Uterus (tissue), 4 donors: ENCODE data around the gene GALNT18. TPM values are rescaled to one million over a fixed set of nuclear protein-coding genes. Genes with fewer than 3 reads are reported as not detected.

Source experiments
- DNase-seq, 2 donors: peaks; one replicate each; pipeline ENCODE4 v3.0.0-alpha.2; 2019 to 2020
- H3K27ac ChIP-seq, 2 donors: fragments of 200-600 bp; sonication (generic); 1 replicate in 1 of 2; 2 replicates in 1 of 2; pipeline ENCODE4 v1.5.1; 2016 to 2018
- H3K27me3 ChIP-seq, 2 donors: fragments of 200-600 bp; sonication (generic); one replicate each; pipeline ENCODE4 v1.5.1; 2018 to 2019; ENCODE audit warnings: control low read depth in 1 of 2
- H3K36me3 ChIP-seq, 2 donors: fragments of 200-600 bp; sonication (generic); one replicate each; pipeline ENCODE4 v1.5.1; 2019; ENCODE audit warnings: control low read depth in 1 of 2
- H3K4me1 ChIP-seq, 2 donors: fragments of 200-600 bp; sonication (generic); one replicate each; pipeline ENCODE4 v1.5.1; 2018 to 2019; ENCODE audit warnings: control low read depth in 1 of 2
- H3K4me3 ChIP-seq, 2 donors: fragments of 200-600 bp; sonication (generic); 1 replicate in 1 of 2; 2 replicates in 1 of 2; pipeline ENCODE4 v1.5.1; 2018 to 2019; ENCODE audit warnings: mild to moderate bottlenecking in 1 of 2
- H3K9me3 ChIP-seq, 2 donors: fragments of 200-600 bp; sonication (generic); one replicate each; pipeline ENCODE4 v1.5.1; 2019; ENCODE audit warnings: control low read depth in 1 of 2
- POLR2A ChIP-seq, 2 donors: fragments of 450-650 bp; IDR thresholded peaks; one replicate each; pipeline ENCODE4 v1.6.1; 2016; ENCODE audit warnings: antibody characterized with exemption in 2 of 2, mild to moderate bottlenecking in 1 of 2, moderate library complexity in 1 of 2
- intact Hi-C: fragments of 100-400 bp; cut with DNase I; formaldehyde crosslinking; loops from one replicate; pipeline ENCODE4 v1.15.1; 2023; ENCODE audit warnings: low total_unique reads
- microRNA-seq: library from miRNA; unstranded; fragments of <30 nt; microRNA quantifications from one replicate; pipeline ENCODE4, GENCODE V29; 2016; ENCODE audit warnings: borderline microRNAs expressed, borderline replicate concordance
- small RNA-seq: library from RNA; depleted of rRNA; stranded (forward); fragments of <200 nt; gene quantifications from one replicate; pipeline ENCODE3, GENCODE V24; 2016
- total RNA-seq, 4 donors: library from RNA; depleted of rRNA in 3 of 4; stranded (reverse); fragments of >200 nt in 3 of 4; gene quantifications; one replicate each; pipeline versions ENCODE4 v1.1.0 to v1.2.4, GENCODE V29; 2014 to 2023
- donor health status: DM: yes; HTN: yes; CAD: no.

Gene GALNT18
- total RNA-seq, 4 donors from 2014 or later: 21.4 to 35.1 (median 27.3) TPM

GRCh38 chr11:11227296-11228085 lies 394.3 kb downstream of the GALNT18 start:
- no peaks in the 10 kb centered on the region for H3K4me1 ChIP-seq

More at GRCh38 chr11:11227296-11228085, 394.3 kb downstream of the GALNT18 start:
- Histone ChIP-seq H3K4me3 (no peak overlapping the region), H3K27ac (no peak overlapping the region), H3K9me3 (no peaks in the 10 kb centered on the region), H3K36me3 (no peaks in the 10 kb centered on the region), H3K27me3 (no peaks in the 10 kb centered on the region)
- no peak for TF ChIP-seq POLR2A (IDR thresholded peaks at IDR 0.05)
- no peak for DNase-seq
- intact Hi-C loops: no loop called here

Small RNAs within 50 kb of the gene (microRNA-seq; reads per million reads assigned to microRNA genes)
- gene MIR4299: not detected

Small RNAs within 50 kb of the gene (small RNA-seq; reads per million reads assigned to genes)
- not detected for gene MIR4299

Other genes with a start within 250 kb of the GALNT18 start
- gene USP47, start 220.0 kb upstream of the GALNT18 start, total RNA-seq: 100 to 1,000 TPM in 3 of 4 donors, 10 to 100 TPM in 1; 83.4 to 247 (median 146) TPM